Hematopoietic multipotent progenitor cell treated with erythropoietin and hydrocortisone succinate and interleukin-3 and kit ligand, for 17 days (in vitro differentiated cells): Measurements from ENCODE around the gene HRG.
"Not testable (repeated sequence)": the region's sequence is repeated elsewhere in the genome, so short reads cannot be mapped to it uniquely, and the experiment has no call there.

Source experiments
- DNase-seq: peaks from one replicate; pipeline ENCODE4 v3.0.0-alpha.2; 2015; ENCODE audit warnings: low spot score

The HRG gene

DNA sequence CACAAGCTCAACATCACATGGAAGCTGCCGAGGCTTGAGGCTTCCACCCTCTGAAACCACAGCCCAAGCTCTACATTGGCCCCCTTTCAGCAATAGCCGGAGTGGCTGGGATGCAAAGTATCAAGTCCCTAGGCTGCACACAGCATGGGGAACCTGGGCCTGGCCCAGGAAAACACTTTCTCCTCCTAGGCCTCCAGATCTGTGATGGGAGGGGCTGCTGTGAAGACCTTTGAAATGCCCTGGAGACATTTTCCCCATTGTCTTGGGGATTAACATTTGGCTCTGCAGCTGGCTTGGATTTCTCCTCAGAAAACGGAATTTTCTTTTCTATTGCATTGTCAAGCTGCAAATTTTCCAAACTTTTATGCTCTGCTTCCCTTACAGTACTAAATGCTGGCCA is 18.2 kb downstream of the HRG start:
- no peak for DNase-seq

DNA sequence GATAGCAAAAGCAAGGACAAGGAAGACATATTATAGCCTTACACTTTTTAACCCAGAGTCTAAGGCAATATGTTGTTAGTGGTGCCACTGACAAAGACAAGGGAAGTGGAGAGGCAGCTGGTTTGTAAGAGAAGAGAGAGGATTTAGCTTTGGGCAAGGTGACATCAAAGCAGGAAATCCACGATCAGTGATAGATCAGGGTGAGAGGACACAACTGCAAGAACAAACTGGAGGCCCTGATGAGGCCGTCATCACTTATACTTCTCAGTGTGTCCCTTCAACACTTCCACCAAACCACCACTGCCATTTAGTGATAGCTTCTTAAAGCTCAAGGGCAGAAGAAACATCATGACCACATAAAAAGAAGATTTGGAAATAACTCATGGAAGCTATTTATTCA is 20.7 kb downstream of the HRG start:
- DNase-seq, result not testable (repeated sequence)

GRCh38 chr3:186687120-186687651 is 21.4 kb downstream of the HRG start:
- DNase-seq, result no peak

DNA sequence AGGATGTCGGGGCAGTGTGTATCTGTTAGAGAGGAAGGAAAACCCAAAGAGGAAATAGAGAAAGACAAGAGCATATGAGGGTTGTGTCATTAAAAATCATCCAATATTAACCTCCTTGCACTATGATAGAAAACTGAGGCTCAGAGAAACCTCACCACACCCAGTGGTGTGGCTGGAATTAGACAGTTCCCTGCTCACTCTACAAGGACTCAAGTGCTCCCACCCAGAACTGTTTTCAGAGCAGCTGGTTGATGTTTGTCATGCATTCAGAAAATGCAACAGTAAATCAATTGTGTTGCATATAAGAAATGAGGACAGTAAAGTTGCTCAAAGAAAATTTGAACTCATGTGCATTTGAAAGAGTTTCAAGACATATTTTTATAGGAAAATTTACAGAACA is 24.5 kb downstream of the HRG start:
- not testable (repeated sequence) for DNase-seq

- no peak for DNase-seq
Observed at GRCh38 chr3:186691676-186692075, 25.9 kb downstream of the HRG start.

DNA sequence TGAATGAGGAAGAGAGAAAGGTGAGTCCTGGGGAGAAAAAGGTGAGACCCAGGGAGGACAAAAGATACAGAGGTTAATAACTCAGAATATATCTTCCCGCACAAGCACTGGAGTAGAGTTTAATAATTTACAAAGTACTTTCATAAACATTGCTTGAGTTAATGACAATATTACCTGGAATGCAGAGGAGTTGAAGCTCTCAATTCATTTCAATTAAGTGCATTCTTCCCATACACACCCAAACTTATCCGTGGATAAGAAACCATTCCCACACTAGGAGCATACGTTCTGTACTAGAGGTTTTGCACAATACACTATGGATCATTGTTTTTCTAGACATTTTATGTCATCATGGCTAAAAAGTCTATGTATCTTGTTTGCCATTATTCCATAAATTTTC is 28.0 kb downstream of the HRG start:
- DNase-seq, result no peak

DNA sequence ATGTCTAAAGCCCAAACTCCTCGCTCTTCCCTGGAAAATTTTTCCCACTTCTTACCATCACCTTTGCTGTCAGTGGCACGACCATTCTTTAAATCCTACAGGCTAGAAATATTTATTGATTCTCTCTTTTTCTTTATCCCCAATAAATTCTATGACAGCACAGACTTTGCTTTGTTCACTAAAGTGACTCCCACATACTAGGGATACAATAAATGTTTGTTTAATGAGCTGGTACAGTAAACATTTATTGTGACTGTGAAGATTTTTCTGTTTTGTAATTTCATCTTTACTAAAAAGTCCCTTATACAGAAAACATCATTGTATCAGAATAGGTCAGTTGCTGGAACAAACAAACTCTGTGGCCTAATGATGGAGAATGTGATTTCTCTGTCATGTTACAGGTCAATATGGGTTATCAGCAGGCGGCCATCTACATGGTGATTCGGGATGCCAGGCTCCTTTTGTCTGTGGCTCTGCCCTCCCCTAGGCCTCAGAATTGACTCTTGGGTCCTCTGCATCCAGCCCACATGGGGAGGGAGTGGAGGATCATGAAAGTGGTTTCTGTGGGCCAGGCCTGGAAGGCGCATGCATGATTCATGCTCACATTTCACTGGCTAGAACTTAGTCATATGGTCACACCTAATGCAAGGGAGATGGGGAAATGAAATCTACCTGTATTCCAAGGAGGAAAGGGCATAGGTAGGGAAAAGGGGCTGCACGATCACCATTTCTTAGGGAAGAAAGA is 28.6 kb downstream of the HRG start:
- DNase-seq, result no peak

GRCh38 chr3:186696522-186696921 is 30.7 kb downstream of the HRG start:
- no peak for DNase-seq

DNA sequence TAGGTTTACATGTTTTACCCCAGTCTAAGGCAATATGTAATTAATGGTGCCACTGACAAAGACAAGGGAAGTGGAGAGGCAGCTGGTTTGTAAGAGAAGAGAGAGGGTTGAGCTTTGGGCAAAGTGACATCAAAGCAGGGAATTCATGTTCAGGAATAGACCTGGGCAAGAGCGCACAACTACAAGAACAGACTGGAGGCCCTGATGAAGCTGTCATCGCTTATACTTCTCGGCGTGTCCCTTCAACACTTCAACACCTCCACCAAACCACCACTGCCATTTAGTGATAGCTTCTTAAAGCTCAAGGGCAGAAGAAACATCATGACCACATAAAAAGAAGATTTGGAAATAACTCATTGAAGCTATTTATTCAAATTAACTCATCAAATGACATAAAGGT is 31.7 kb downstream of the HRG start:
- no peak for DNase-seq

DNA sequence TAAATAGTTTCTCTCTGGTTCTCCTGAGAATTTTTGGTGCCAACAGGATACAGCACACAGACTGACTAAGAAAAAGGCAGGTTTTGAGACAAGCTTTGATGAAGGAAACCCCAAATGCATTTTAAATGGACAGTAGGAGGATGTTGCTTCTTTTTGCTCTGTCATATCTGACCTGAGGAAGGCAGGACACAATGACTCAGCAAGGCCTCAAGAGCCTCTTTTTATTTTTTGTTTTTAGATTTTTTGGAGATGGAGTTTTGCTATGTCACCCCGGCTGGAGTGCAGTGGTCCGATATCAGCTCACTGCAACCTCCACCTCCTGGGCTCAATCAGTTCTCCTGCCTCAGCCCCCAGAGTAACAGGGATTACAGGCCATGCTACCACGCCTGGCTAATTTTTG is 34.5 kb downstream of the HRG start:
- peak; percentile 75 for DNase-seq

GRCh38 chr3:186702451-186702850 is 36.6 kb downstream of the HRG start:
- not testable (repeated sequence) for DNase-seq

- DNase-seq, result no peak
Observed at GRCh38 chr3:186705882-186706780, 40.3 kb downstream of the HRG start.

DNA sequence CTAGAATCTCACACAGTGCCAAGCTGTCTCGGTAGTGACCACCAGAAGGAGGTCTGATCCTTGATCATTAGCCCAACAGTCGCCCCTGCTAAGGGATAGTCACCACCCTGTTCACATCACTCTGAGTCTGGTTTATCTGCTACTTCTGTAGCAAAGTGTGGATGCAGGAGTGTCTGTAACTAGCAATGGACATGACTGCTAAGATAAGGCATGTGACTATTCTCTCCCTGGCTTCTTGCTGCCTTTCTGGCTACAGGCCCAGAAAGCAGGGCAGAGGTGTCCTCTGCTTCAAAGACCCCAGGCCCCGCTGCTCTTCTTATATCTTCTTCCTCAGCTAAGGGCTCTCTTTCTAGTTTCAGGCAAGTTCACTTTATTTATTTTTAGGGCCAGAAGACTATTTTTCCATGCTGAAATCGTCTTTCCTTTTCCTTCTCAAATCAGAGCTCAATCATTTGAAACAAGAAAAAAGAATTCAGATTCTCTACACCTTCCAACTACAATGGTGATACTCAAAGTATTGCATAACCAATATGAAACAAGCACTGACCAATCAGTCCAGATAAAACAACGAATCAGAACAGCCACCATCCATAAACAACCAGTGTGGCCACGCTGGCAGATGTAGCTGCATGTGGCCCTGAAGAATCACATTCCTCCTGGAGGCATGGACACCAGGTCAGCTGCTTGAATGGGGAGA is 43.3 kb downstream of the HRG start:
- no peak for DNase-seq

DNA sequence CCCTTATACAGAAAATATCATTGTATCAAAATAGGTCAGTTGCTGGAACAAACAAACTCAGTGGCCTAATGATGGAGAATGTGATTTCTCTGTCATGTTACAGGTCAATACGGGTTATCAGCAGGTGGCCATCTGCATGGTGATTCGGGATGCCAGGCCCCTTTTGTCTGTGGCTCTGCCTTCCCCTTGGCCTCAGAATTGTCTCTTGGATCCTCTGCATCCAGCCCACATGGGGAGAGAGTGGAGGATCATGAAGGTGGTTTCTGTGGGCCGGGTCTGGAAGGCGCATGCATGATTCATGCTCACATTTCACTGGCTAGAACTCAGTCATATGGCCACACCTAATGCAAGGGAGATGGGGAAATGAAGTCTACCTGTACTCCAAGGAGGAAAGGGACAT is 44.9 kb downstream of the HRG start:
- DNase-seq, result not testable (repeated sequence)

DNA sequence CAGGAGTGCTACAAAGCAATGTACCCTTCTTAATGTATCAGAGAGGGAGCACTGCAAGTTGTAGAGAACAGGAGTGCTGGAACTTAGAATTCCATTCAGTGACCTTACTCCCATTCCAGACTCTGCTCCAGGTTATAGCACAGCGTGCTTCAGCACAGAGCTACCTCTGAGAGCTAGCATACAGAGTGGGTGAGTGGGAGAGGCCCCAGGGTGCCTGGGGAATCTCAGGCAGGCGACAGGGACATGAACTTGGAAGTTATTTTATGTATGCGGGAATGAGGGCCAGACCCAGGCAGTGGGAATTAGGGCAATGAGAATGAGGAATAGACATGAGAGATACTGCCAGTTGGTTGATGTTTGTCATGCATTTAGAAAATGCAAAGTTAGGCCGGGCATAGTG is 47.7 kb downstream of the HRG start:
- no peak for DNase-seq

DNA sequence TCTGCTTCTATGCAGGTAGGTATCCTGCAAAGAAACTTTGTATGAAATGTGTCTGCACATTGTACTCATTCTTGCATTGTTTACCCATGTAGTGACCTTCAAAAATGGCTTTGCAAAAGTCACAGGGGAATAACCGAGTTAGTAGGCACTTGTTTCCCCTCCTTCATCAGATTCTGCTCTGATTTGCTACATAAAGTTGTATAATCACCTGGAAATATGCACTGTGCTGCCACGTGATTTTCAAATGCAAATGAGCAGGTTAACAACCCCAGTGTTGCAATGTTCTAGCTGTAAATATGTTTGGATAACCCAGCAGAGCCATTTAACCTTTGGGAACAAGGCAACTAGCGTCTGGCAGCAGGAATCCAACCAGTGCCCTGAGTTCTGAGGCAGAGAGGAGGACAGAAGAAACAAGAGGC is 51.2 kb downstream of the HRG start, which contains the start of gene KNG1:
Gene KNG1 (plus strand): TSS at position 321 of the 419 bp plus-strand sequence. CDS start 184 bp downstream, outside the sequence.
- DNase-seq, result no peak

DNA sequence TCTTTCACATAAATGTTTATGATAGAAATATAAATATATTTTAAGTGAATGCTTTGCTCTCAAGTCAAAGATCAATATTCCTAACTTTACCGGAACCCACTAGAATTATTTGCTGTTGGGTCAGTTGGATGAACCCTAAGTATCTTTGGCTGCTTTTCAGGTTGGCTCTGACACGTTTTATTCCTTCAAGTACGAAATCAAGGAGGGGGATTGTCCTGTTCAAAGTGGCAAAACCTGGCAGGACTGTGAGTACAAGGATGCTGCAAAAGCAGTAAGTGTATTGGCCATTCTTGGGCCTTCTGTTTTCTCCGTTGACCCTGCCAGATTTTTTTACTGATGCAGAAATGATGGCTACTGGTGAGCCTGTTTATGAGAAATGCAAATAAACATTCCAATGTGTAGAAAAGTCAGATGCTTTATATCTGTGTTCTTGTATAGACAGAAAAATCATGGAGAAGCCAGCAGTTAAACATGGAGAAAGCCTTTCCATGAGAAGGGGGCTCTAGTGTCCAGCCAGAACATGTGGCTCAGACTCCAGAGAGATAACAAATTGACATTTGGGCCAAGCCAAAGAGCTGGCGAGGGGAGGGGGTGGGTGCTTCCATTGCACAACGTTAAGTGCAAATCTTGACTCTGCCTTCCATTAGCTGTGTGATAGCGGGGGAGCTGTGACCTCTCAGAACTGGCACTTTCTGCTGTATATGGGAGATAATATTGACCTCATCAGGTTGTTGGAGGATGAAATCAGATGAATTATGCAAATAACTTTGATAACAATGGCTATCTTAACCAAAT is 54.3 kb downstream of the HRG start:
- no peak for DNase-seq

- DNase-seq, result no peak
Observed at GRCh38 chr3:186722457-186722856, 56.6 kb downstream of the HRG start.

DNA sequence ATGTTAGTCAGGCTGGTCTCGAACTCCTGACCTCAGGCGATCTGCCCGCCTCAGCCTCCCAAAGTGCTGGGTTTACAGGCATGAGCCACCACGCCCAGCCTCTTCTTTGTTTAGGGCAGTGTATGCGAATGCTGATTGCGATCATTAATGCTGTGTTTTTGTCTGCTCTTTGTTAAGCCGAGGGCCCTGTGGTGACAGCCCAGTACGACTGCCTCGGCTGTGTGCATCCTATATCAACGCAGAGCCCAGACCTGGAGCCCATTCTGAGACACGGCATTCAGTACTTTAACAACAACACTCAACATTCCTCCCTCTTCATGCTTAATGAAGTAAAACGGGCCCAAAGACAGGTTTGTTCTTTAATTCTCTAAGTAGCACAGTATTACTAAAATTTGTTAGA is 59.1 kb downstream of the HRG start:
- no peak for DNase-seq
